AG10803 (cell line): ENCODE data around the gene ST3GAL6.

ENCODE experiments used
- DNase-seq: peaks from one replicate; pipeline ENCODE4 v3.0.0; 2010; ENCODE audit warnings: low read depth
- H3K4me3 ChIP-seq: 2 replicates; pipeline ENCODE4 v1.5.1; 2011; ENCODE audit warnings: mild to moderate bottlenecking, low read length, control low read depth
- CTCF ChIP-seq: conservative IDR thresholded peaks from 2 replicates; pipeline ENCODE4 v1.5.1; 2011; ENCODE audit warnings: mild to moderate bottlenecking, low read length, control low read depth, inconsistent platforms

The ST3GAL6 gene

GRCh38 chr3:98739266-98739665 lies 23.9 kb upstream of the ST3GAL6 start:
- H3K4me3 ChIP-seq: no peak overlapping the region
- DNase-seq: no peak
- TF ChIP-seq CTCF: no peak

GRCh38 chr3:98740324-98740723 lies 22.8 kb upstream of the ST3GAL6 start:
- no peak overlapping the region for H3K4me3 ChIP-seq
- DNase-seq: no peak
- no peak for TF ChIP-seq CTCF

- TF ChIP-seq CTCF: no peak
- DNase-seq: no peak
- H3K4me3 ChIP-seq: no peak overlapping the region
Measured at GRCh38 chr3:98741121-98741716, 21.9 kb upstream of the ST3GAL6 start.

GRCh38 chr3:98743071-98743470 lies 20.1 kb upstream of the ST3GAL6 start:
- no peak for DNase-seq
- no peak for TF ChIP-seq CTCF
- no peak overlapping the region for H3K4me3 ChIP-seq

- no peak for TF ChIP-seq CTCF
- no peak for DNase-seq
- no peak overlapping the region for H3K4me3 ChIP-seq
Measured at GRCh38 chr3:98744283-98744682, 18.9 kb upstream of the ST3GAL6 start.

GRCh38 chr3:98745718-98746117 lies 17.4 kb upstream of the ST3GAL6 start:
- H3K4me3 ChIP-seq: no peak overlapping the region
- no peak for TF ChIP-seq CTCF
- no peak for DNase-seq

GRCh38 chr3:98746122-98746521 lies 17.0 kb upstream of the ST3GAL6 start:
- DNase-seq: no peak
- H3K4me3 ChIP-seq: no peak overlapping the region
- TF ChIP-seq CTCF: no peak
